ENCODE measurements around the gene ZNF74.
A peak's percentile ranks its signal among the peaks of the same experiment; 100 is the strongest.
"Not testable (repeated sequence)": the region's sequence is repeated elsewhere in the genome, so short reads cannot be mapped to it uniquely, and the experiment has no call there.

The ZNF74 gene

GRCh38 chr22:20448630-20449029, 54.7 kb downstream of the ZNF74 start:
- no peak for DNase-seq (ENCODE audit: low spot score)

GRCh38 chr22:20449819-20450550, 56.0 kb downstream of the ZNF74 start:
- DNase-seq (ENCODE audit: low spot score): no peak

- DNase-seq (ENCODE audit: low spot score): no peak
Observed at GRCh38 chr22:20450551-20450906, 56.6 kb downstream of the ZNF74 start.

GRCh38 chr22:20451129-20451778, 57.3 kb downstream of the ZNF74 start:
- DNase-seq (ENCODE audit: low spot score): not testable (repeated sequence)

DNA sequence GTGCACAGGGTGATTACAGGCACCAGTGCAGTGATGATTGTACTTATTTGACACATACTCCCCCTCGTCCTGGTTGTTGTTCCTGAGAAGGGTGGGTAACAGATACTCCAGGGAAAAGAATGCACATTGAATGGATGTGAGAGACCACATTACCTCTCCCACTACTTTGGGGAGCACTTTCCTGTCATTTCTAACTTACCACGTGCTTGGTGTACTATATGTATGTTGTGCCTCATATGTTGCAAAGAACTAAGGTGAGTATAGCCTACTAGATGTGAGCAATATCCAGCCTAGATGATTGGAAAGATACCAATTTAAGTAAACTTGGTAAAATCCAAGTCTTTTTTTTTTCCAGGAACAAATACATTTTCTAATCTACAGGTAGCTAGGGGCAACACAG, 58.0 kb downstream of the ZNF74 start:
- DNase-seq (ENCODE audit: low spot score): no peak

DNA sequence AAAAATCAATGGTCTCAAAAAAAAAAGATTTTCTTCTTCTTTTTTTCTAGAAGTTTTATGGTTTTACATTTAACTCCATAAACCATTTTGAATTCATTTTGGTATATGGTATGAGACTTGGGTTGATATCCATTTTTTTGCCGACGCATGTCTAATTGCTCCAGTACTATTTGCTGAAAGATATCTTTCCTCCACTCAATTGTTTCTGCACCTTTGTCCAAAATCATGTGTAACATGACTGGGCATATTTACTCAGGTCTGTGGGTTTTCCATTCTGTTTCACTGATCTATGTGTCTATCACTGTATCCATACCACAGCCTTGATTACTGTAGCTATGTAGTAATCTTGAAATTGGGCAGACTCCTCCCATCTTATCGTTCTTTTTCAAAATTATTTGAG, 59.3 kb downstream of the ZNF74 start:
- no peak for DNase-seq (ENCODE audit: low spot score)

DNA sequence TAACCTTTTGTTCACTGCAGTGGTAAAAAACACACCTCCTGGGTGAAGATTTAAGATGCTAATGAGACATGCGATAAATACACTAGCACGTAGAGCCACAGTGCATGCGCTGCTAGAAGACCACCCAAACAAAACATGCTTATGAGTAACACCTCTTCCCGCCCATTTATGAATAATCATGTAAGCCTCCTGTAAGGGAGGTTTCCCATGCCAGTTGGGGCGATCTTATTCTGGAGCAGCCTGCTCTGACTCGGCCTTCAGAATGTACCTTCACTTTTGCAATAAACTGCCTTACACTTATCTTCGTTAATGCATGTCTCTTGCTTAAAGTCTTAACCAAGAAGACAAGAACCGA, 61.7 kb downstream of the ZNF74 start:
- no peak for DNase-seq (ENCODE audit: low spot score)

DNA sequence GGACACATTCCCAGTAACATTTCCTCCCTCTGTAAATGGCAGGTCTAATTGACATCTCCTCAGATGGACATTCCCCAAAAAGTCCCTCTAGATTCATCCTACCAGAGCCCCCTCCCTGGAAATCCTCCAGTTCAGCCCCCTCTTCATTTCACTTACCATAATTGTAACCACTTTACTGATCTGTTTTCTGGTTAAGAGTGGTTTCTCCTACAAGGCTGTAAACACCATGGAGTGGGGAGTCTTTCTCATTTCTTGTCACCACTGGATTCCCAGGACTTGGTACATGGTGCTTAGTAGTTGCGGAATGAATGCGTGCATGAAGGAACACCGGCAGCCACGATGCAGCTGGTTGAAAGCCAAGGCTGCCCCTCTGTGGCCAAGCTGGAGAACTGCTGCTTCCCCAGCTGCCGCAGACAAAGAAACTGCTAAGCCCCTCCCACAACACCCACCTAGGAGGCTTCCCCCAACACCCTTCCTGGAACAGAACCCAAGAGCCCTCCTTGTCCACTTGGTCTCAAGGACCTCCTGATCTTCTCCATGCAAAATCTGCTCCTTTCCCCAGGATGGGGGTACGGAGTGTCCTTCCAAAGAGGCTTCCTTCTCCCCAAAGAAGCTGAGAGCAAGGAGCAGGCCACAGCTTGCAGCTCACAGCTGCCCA, 62.2 kb downstream of the ZNF74 start:
- DNase-seq (ENCODE audit: low spot score): peak; percentile 92

DNA sequence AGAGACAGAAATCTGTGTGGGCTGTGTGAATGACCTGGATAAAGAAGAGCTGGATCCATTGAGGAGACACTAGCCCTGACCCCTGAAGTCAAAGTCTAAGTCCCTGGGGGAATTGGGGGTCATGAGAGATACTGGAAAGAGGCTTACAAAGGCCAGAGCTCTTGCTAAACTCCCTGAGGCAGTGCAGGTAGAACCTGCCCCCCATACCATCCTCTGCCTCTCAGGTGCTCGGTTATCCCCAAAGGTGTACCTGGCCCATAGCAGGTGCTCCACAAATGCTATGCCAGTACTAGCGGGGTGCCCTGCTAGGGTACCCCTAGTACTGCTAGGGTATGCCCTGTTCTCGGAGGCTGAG, 62.7 kb downstream of the ZNF74 start:
- no peak for DNase-seq (ENCODE audit: low spot score)

- no peak for DNase-seq (ENCODE audit: low spot score)
Observed at GRCh38 chr22:20457506-20458240, 63.7 kb downstream of the ZNF74 start.
